Ovary (tissue), 3 donors: ENCODE data around the gene PRTG.

Source experiments
- CTCF ChIP-seq, 3 donors: fragments of 450-650 bp in 2 of 3; fragments of 200-600 bp in 1 of 3; IDR thresholded peaks; one replicate each; pipeline versions ENCODE4 v1.5.1 to v1.8.0; 2016 to 2022; ENCODE audit warnings: antibody characterized with exemption in 3 of 3, mild to moderate bottlenecking in 1 of 3
- EP300 ChIP-seq: sonication (generic); formaldehyde crosslinking; IDR thresholded peaks from one replicate; pipeline ENCODE4 v1.6.1; 2017; ENCODE audit warnings: antibody characterized with exemption
- POLR2A ChIP-seq: fragments of 450-650 bp; IDR thresholded peaks from one replicate; pipeline ENCODE4 v1.6.1; 2017; ENCODE audit warnings: antibody characterized with exemption, mild to moderate bottlenecking, moderate library complexity
- donor health status: DM: no; HTN: no; CAD: no.

DNA sequence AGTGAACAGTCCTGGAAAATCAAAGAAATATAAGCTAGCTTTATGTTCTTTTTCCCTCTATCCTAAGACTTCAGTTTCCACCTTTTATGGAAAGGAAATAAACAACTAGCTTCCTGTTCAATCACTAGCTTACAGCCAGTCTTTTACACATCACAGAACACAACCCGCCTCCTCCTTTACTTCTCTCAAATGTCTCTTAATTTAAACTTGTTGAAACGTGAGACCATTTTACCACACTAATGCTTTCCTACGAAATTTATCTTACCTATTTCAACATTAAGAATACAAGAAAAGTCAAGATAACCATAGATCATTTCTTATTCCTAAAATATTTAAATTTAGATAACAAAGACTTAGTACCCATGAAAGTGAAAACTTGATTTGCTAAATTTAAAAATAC is 6.2 kb downstream of the PRTG start:
- no peak for TF ChIP-seq CTCF (IDR thresholded peaks at IDR 0.05)
- no peak for TF ChIP-seq EP300
- TF ChIP-seq POLR2A, result no peak
